COLO829 (cell line): ENCODE data around the gene CIP2A.

Experiments
- DNase-seq: peaks from one replicate; pipeline ENCODE4 v3.0.0; 2012; ENCODE audit warnings: low spot score

Gene CIP2A

DNA sequence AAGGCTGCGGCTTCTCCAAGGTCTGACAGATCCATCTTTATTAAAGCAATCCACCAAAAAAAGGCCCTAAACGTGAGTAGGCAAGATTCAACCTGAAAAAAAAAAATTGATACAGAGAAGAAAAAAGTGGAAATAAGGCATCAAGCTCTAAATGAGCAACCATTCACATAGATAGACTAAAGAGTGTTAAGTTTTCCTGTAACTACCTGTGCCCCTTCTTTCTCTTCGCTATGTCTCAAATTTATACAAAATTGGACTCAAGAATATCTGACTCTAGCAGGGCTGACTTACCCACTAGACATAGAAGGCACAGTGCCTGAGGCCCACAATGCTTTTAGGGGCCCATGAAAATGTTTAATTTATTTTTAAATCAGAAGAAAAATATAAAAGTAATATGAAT, 78.7 kb downstream of the CIP2A start, which contains the start of gene MYH15:
Gene MYH15 (minus strand): TSS at position 101 of the 400 bp plus-strand sequence. CDS start 66 bp downstream, at position 35.
- no peak for DNase-seq

DNA sequence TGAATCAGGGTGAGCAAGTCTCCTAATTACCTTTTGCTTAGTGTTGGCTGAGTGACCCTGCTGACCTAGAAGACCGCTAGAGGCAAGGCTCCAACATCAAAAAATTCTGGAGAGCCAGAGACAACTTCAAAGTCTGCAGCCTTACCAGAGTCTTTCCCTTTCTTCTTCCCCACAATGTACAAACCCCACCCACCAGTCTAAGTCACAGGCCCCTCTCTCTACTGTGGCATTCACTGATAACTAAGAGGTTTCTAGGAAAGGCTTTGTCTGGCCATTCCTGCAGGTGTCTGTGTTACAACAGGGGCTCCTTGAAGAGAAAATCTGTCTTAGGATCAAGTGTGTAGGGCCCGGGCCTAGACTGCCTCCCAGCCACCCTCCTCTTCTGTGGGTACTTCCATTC, 79.4 kb downstream of the CIP2A start:
- DNase-seq, result no peak

DNA sequence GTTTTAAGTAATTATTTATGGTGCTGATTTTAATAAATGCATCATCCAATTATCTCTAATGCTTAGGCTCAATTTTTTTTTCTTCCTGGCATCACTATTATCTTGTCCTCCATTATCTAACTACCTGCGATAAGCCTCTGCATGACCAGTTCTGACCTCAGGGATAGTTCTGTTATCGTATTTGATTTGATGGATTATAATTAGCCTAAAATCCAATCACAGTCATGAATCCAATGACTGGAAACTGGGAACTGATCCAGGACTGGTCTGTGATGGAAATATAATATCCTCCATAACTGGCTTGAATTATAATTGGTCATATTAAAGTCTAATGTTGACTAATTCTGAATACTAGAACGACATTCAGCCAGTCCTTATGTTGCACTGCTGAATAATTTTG, 80.0 kb downstream of the CIP2A start:
- no peak for DNase-seq

DNA sequence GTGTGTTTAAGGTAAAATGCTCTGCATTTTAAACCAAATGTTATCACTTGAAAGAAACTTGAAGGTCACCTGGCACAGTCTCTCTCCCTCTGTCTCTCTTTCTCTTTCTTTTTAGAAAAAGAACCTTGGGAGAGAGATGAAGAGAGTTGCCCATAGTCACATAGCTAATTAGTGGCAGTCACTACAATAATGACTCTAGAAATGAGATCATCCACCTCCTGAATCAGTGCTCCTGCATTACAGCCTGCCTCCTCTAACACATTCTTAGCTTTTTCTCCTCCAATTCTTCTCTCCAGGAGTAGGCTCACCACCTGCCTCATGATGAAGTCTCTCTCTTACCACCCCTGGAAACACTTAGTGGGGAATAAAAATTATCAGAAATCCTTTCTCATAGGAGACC, 81.3 kb downstream of the CIP2A start:
- no peak for DNase-seq

DNA sequence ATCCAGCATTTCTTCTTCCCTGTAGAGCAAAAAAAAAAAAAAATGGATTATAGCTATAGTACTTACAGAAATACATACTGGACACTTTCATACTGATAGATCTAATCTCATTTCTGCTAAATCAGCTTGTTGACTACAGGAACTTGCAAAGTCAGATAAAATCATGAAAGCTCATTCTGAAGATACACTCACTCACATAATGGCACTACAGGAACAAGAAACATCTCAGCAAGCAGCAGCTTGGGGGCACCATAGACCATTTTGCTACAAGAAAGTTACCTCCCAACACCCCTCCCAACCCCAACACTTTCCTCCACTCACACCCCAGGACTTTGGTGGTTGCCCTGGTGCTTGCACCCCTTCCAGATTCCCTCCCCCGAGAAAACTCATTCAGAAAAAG, 83.4 kb downstream of the CIP2A start:
- no peak for DNase-seq

DNA sequence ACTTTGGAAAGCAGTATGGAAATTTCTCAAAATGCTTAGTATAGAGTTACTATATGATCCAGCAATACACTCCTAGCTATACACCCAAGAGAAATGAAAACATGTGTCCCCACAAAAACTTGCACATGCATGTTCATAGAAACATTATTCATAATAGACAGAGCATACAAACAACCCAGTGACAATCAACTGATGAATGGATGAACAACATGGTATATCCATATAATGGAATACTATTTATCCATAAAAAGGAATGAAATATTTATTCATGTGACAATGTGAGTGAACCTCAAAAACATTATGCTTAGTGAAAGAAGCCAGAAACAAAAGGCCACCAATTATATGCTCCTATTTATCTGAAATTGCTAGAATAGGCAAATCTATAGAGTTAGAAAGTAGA, 85.5 kb downstream of the CIP2A start:
- no peak for DNase-seq

DNA sequence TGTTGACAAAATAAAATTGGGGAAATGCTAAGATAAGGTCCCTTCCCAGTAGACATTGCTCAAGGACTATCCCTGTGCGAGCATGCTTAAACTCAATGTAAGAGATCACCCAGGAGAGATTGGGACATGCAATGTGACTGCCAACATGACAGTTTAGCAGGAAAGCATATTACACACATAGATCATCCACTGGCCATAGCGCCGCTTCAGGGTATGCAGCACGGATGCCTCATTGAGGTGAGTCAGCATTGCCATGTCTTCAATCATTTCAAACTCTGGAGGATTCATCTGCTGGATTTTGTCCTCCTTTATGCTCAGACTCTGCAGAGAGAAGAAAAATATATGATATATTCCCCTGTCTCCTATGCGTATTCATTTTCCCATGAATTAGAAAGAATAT, 87.7 kb downstream of the CIP2A start:
- DNase-seq, result no peak

DNA sequence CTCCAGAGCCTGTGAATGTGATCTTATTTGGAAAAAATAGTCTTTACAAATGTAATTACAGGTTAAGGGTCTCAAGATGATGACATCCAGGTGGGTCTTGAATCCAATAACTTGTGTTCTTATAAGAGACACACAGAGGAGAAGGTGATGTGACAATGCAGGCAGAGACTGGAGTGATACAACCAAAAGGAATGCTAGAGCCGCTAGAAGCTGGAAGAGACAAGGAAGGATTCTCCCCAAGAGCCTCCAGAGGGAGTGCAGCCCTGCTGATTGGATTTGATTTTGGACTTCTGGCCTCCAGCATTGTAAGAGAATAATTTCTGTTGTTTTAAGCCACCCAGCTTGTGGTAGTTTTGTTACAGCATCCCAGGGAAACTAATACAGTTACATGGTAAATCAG, 88.5 kb downstream of the CIP2A start:
- DNase-seq, result no peak
